Measurements from ENCODE around the gene BRAT1.

The BRAT1 gene

GRCh38 chr7:2516194-2516555 lies 39.1 kb downstream of the BRAT1 start:
- DNase-seq (ENCODE audit: extremely low read depth, low read depth): no peak

GRCh38 chr7:2515424-2516193 lies 39.7 kb downstream of the BRAT1 start:
- no peak for DNase-seq (ENCODE audit: extremely low read depth, low read depth)
- TF ChIP-seq, protein P1, sequence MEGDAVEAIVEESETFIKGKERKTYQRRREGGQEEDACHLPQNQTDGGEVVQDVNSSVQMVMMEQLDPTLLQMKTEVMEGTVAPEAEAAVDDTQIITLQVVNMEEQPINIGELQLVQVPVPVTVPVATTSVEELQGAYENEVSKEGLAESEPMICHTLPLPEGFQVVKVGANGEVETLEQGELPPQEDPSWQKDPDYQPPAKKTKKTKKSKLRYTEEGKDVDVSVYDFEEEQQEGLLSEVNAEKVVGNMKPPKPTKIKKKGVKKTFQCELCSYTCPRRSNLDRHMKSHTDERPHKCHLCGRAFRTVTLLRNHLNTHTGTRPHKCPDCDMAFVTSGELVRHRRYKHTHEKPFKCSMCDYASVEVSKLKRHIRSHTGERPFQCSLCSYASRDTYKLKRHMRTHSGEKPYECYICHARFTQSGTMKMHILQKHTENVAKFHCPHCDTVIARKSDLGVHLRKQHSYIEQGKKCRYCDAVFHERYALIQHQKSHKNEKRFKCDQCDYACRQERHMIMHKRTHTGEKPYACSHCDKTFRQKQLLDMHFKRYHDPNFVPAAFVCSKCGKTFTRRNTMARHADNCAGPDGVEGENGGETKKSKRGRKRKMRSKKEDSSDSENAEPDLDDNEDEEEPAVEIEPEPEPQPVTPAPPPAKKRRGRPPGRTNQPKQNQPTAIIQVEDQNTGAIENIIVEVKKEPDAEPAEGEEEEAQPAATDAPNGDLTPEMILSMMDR (IDR thresholded peaks at IDR 0.05; ENCODE audit: low read depth, low read length): no peak

More at GRCh38 chr7:2516194-2516555, 39.1 kb downstream of the BRAT1 start:
- TF ChIP-seq, protein P1 (IDR thresholded peaks at IDR 0.05; ENCODE audit: low read depth, low read length): no peak

- DNase-seq (ENCODE audit: extremely low read depth, low read depth): no peak
- TF ChIP-seq, protein P1 (IDR thresholded peaks at IDR 0.05; ENCODE audit: low read depth, low read length): no peak
Measured at GRCh38 chr7:2514473-2515423, 40.6 kb downstream of the BRAT1 start.

DNA sequence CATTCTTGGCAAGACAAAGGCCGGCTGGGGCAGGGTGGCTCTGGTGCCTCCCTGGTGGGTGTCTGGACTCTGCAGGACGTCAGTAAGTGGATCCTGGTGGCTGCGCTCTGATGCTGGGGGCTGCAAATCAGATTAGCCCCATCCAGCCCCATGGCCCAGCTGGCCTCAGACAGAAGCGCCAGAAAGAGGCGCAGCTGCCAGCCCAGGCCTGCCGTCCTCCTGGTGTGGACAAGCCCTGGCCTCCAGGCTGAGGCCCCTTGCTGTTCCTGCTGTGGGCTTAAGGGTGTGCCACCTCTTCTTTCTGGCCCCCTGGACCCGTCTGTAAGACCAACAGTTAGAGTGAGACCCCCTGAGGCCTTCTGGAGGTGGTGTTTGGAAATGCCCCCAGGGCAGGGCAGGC lies 41.6 kb downstream of the BRAT1 start:
- DNase-seq (ENCODE audit: extremely low read depth, low read depth): no peak
- TF ChIP-seq, protein P1 (IDR thresholded peaks at IDR 0.05; ENCODE audit: low read depth, low read length): no peak

- DNase-seq (ENCODE audit: extremely low read depth, low read depth): no peak
- TF ChIP-seq, protein P1 (IDR thresholded peaks at IDR 0.05; ENCODE audit: low read depth, low read length): no peak
Measured at GRCh38 chr7:2512713-2513112, 42.6 kb downstream of the BRAT1 start.

DNA sequence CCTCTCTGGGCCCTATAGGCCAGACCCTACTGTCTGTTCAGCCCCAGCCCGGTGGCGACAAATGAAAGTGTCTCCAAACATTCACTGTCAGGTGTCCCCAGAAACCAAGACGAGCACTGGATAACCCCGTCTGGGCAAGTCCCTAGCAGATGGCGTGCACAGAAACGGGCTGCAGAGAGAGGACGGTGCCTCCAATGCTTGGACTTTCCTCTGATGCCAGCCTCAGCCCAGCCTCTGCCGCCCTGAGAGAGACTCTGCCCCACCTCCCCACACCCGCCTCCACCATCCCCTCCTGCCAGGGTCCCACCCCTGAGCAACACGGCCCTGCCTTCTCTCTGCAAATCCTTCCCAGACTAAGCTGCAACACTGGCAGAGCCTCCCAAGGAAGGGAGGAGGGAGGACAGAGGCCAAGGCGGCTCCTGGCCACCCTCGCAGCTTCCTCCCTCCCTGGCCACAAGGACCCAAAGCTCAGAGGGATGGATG lies 43.1 kb downstream of the BRAT1 start:
- no peak for DNase-seq (ENCODE audit: extremely low read depth, low read depth)
- TF ChIP-seq, protein P1 (IDR thresholded peaks at IDR 0.05; ENCODE audit: low read depth, low read length): no peak

DNA sequence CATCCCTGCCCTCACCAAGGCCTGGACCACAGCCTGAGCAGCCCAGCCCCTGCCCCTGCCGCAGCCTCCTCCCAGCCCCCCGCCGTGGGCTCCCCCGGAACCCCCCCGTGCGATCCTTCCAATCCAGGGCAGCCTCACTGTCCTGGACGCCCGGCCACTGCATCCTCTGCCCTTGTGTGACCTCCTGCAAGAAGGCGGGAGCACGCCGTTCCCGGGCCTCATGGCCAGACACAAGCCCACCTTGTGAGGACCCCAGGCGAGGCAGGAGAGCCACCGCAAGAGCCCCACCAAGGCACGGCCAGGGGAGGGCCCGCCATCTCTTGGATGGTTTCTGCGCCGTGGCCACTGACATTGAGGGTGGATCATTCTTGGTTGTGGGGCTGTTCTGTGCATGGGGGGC lies 43.6 kb downstream of the BRAT1 start:
- TF ChIP-seq, protein P1 (IDR thresholded peaks at IDR 0.05; ENCODE audit: low read depth, low read length): no peak
- DNase-seq (ENCODE audit: extremely low read depth, low read depth): no peak

Data from AG09319 (cell line).